ENCODE results near the gene TEX261. TPM values are rescaled to one million over a fixed set of nuclear protein-coding genes. Genes with fewer than 3 reads are reported as not detected.

Gene TEX261
- total RNA-seq, 2 donors from 2014 or later: 26.7 to 38.0 TPM

- H3K27ac ChIP-seq: no peak overlapping the region
- no peak overlapping the region for H3K4me3 ChIP-seq
- no peaks in the 10 kb centered on the region for H3K27me3 ChIP-seq
- DNase-seq (ENCODE audit: low spot score): no peak
- H3K4me1 ChIP-seq: no peaks in the 10 kb centered on the region
- H3K9me3 ChIP-seq: no peaks in the 10 kb centered on the region
- H3K36me3 ChIP-seq: no peaks in the 10 kb centered on the region
- TF ChIP-seq CTCF (IDR thresholded peaks at IDR 0.05): no peak
Measured at GRCh38 chr2:70936979-70937811, 57.5 kb downstream of the TEX261 start.

- no peak for TF ChIP-seq CTCF (IDR thresholded peaks at IDR 0.05)
- H3K9me3 ChIP-seq: no peaks in the 10 kb centered on the region
- no peak overlapping the region for H3K4me3 ChIP-seq
- no peak overlapping the region for H3K27ac ChIP-seq
- no peaks in the 10 kb centered on the region for H3K4me1 ChIP-seq
- no peaks in the 10 kb centered on the region for H3K27me3 ChIP-seq
- no peak for DNase-seq (ENCODE audit: low spot score)
- H3K36me3 ChIP-seq: no peaks in the 10 kb centered on the region
Measured at GRCh38 chr2:70936165-70936978, 58.3 kb downstream of the TEX261 start.

Other genes starting within 250 kb of the TEX261 start
- 1 to 10 TPM; 1.1 to 1.4 TPM for gene ADD2, start 226.7 kb downstream of the TEX261 start, total RNA-seq
- not detected for gene FIGLA, start 204.2 kb downstream of the TEX261 start, total RNA-seq
- gene CLEC4F, start 174.3 kb downstream of the TEX261 start, total RNA-seq: under 1 TPM in 1 of 2 donors, not detected in 1; 0.16 TPM
- not detected for gene CD207, start 159.1 kb downstream of the TEX261 start, total RNA-seq
- under 1 TPM; 0.70 to 0.86 TPM for gene VAX2, start 94.3 kb downstream of the TEX261 start, total RNA-seq
- not detected for gene ATP6V1B1, start 59.0 kb downstream of the TEX261 start, total RNA-seq
- 1 to 10 TPM in 1 of 2 donors, under 1 TPM in 1; 0.78 to 1.7 TPM for gene ANKRD53, start 16.2 kb downstream of the TEX261 start, total RNA-seq
- 10 to 100 TPM; 30.4 to 45.5 TPM for gene NAGK, start 73.8 kb upstream of the TEX261 start, total RNA-seq
- gene MCEE, start 135.4 kb upstream of the TEX261 start, total RNA-seq: 10 to 100 TPM; 17.2 to 27.5 TPM
- 10 to 100 TPM; 14.0 to 17.3 TPM for gene MPHOSPH10, start 135.8 kb upstream of the TEX261 start, total RNA-seq
- gene PAIP2B, start 232.2 kb upstream of the TEX261 start, total RNA-seq: 10 to 100 TPM; 18.1 to 21.3 TPM

All from right atrium auricular region (tissue), 2 donors.